ENCODE results near the gene PNPO. TPM values are rescaled to one million over a fixed set of nuclear protein-coding genes. Genes with fewer than 3 reads are reported as not detected.
"Not testable (repeated sequence)": the region's sequence is repeated elsewhere in the genome, so short reads cannot be mapped to it uniquely, and the experiment has no call there.

PNPO gene
- total RNA-seq, 1 donor from 2014 or later = 23.7 TPM

DNA sequence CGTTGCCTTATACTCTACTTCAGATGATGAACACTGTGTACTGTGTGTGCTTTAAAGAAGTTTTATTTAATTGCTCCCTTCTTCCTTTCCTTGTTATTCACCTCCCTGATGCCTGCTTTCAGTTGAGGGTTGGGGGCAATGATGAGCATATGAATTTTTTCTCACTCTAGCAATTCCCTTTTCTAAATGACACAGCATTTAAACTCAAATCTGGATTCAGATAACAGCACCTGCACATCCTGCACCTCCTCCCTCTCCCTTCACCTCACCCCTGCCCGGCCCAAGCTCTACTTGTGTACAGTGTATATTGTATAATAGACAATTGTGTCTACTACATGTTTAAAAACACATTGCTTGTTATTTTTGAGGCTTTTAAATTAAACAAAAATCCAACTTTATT is 13.0 kb upstream of the PNPO start:
- peaks cover 11% of the 10 kb centered on the region for H3K36me3 ChIP-seq (ENCODE audit: control insufficient read depth, insufficient read depth, low read length)
- H3K27me3 ChIP-seq (ENCODE audit: control insufficient read depth, insufficient read depth, low read length) = no peaks in the 10 kb centered on the region
- no peak overlapping the region for H3K4me3 ChIP-seq (ENCODE audit: low read depth, low read length)
- DNase-seq (ENCODE audit: low read depth) (no peak), FAIRE-seq (no peak)
- no peak for TF ChIP-seq CTCF (IDR thresholded peaks at IDR 0.05; ENCODE audit: insufficient read depth, low read length, severe bottlenecking)

DNA sequence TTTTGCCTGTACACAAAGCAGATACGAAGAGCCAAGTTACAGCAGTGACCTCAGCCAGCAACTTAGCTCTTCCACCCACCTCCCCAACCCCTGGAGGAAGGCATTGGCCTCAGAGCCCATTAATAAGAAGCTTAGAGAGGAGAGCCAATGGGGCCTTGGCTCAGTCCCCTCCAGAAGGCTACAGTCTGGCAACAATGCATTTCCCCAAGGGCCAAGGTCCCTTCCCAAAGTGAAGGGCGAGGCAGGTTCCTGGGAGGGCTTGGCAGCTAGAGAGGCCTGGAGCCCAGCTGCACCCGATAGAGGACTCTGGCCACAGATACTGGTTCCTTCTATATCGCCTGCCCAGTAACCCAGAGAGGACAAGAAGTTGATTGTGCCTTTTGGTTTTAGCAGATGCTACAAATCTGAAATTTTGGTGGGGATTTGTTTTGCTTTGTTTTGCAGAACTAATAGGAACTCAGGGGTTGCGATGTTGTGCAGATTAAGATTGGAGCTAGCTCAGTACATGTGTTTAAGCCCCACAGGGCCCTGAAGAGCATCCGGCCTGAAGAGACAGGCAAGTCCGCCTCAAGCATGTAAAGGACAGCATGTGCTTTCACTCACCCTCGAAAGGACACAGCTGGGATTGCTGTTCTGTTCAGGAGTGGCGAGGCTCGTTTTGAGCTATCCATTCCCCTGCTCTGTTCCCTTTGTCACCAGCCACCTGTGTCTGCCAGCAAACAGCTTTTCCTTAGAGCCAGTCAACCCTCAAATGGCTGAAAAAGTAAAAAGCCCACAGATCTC is 12.0 kb upstream of the PNPO start:
- FAIRE-seq = no peak
- TF ChIP-seq CTCF (IDR thresholded peaks at IDR 0.05; ENCODE audit: insufficient read depth, low read length, severe bottlenecking) = no peak
- Histone ChIP-seq H3K27me3 (ENCODE audit: control insufficient read depth, insufficient read depth, low read length) (no peaks in the 10 kb centered on the region), H3K4me3 (ENCODE audit: low read depth, low read length) (no peak overlapping the region), H3K36me3 (ENCODE audit: control insufficient read depth, insufficient read depth, low read length) (peaks cover 11% of the 10 kb centered on the region)
- DNase-seq (ENCODE audit: low read depth) = no peak

DNA sequence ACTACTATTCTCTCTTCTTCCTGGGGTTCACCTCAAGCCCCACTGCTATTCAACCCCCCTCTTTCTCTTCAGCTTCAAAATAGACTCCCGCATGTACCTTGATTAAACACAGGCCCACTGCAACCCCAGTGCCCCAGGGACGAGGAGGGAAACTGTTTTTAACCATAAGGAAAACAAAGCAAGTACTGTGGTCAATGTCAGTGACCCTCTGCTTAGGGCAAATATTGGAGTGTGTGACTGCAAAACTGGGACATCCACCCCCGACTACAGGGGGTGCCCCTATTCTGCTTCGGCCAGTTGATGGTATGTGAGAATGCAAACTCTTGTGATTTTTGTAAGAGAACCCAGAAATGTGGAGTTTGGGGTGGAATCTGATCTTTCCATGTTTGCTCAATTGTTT is 9.5 kb upstream of the PNPO start:
- TF ChIP-seq CTCF (IDR thresholded peaks at IDR 0.05; ENCODE audit: insufficient read depth, low read length, severe bottlenecking) = no peak
- no peak for FAIRE-seq
- H3K4me3 ChIP-seq (ENCODE audit: low read depth, low read length) = no peak overlapping the region
- H3K36me3 ChIP-seq (ENCODE audit: control insufficient read depth, insufficient read depth, low read length) = peaks cover 7% of the 10 kb centered on the region
- no peaks in the 10 kb centered on the region for H3K27me3 ChIP-seq (ENCODE audit: control insufficient read depth, insufficient read depth, low read length)
- no peak for DNase-seq (ENCODE audit: low read depth)

- Histone ChIP-seq H3K27me3 (ENCODE audit: control insufficient read depth, insufficient read depth, low read length) (no peaks in the 10 kb centered on the region), H3K4me3 (ENCODE audit: low read depth, low read length) (no peak overlapping the region), H3K36me3 (ENCODE audit: control insufficient read depth, insufficient read depth, low read length) (peaks cover 1% of the 10 kb centered on the region)
- FAIRE-seq (no peak), DNase-seq (ENCODE audit: low read depth) (peak; percentile 26)
- TF ChIP-seq CTCF (IDR thresholded peaks at IDR 0.05; ENCODE audit: insufficient read depth, low read length, severe bottlenecking) = no peak
These were observed 6.5 kb upstream of the PNPO start for GRCh38 chr17:47934856-47935255.

GRCh38 chr17:47935468-47935867 is 5.9 kb upstream of the PNPO start:
- not testable (repeated sequence) for FAIRE-seq; H3K36me3 ChIP-seq (ENCODE audit: control insufficient read depth, insufficient read depth, low read length); DNase-seq (ENCODE audit: low read depth); H3K4me3 ChIP-seq (ENCODE audit: low read depth, low read length); H3K27me3 ChIP-seq (ENCODE audit: control insufficient read depth, insufficient read depth, low read length)

DNA sequence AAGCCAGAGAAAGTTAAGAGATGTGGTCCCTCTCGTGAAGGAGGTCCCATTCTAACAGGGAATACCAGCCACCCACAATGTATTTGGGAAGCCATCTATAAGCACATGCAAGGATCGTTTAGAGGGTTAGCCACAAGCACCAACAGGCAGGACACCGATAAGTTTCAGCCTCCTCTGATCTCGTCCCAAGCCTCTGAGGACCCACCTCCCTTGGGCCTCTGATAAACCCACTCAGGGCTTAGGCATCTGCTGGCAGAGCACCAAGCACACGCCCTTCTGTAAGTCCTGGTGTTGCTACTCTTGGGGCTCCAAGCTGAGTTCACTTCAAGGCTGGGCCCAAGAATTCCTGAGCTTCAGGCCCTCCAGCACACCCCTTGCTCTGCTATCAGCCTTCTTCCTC is 5.4 kb upstream of the PNPO start:
- no peaks in the 10 kb centered on the region for H3K27me3 ChIP-seq (ENCODE audit: control insufficient read depth, insufficient read depth, low read length)
- TF ChIP-seq CTCF (IDR thresholded peaks at IDR 0.05; ENCODE audit: insufficient read depth, low read length, severe bottlenecking) = no peak
- no peak overlapping the region for H3K4me3 ChIP-seq (ENCODE audit: low read depth, low read length)
- FAIRE-seq (no peak), DNase-seq (ENCODE audit: low read depth) (peak; percentile 87)
- no peaks in the 10 kb centered on the region for H3K36me3 ChIP-seq (ENCODE audit: control insufficient read depth, insufficient read depth, low read length)
